GM19099 (cell line): ENCODE data around the gene DIS3L2.

Source experiments
- POLR2A ChIP-seq: IDR thresholded peaks from 3 replicates; pipeline ENCODE4 v1.6.1; 2011; ENCODE audit warnings: low read depth; ENCODE audit not compliant: insufficient read length; ENCODE audit errors: extremely low read depth

DIS3L2 gene

DNA sequence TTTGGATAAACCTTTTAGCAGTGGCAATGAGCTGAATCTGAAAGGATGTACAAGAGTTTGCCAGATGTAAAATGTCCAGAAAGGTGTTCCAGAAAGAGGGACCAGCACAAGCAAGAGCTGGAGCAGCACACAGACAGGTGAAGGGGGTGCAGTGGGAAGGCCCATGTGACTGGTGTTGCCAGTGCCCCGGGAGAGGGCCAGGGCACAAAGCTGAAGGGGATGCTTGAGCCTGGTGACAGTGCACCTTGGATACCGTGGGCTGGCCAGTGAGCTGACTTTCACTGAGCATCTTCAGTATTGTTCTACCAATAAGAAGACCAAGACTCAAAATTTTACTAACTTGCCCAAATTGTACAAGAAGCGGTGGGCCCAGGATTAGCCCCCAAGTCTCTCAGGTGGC, 284.7 kb downstream of the DIS3L2 start:
- no peak for TF ChIP-seq POLR2A

DNA sequence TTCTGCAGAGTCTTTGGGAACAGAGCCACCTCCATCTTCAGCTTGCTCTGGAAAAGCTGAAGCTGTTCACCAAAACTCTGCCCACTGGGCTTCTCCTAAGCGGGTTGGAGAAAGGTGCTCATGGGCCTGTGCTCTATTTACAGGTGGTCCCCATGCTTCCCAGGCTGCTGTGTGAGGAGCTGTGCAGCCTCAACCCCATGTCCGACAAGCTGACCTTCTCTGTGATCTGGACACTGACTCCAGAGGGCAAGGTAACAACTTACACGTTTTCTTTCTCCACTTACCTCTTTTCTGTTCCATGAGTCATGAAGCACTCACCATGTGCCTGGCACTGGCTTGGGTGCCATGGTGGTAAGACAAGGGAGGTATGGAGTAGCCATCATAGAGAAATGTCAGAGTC, 287.6 kb downstream of the DIS3L2 start:
- TF ChIP-seq POLR2A, result no peak

DNA sequence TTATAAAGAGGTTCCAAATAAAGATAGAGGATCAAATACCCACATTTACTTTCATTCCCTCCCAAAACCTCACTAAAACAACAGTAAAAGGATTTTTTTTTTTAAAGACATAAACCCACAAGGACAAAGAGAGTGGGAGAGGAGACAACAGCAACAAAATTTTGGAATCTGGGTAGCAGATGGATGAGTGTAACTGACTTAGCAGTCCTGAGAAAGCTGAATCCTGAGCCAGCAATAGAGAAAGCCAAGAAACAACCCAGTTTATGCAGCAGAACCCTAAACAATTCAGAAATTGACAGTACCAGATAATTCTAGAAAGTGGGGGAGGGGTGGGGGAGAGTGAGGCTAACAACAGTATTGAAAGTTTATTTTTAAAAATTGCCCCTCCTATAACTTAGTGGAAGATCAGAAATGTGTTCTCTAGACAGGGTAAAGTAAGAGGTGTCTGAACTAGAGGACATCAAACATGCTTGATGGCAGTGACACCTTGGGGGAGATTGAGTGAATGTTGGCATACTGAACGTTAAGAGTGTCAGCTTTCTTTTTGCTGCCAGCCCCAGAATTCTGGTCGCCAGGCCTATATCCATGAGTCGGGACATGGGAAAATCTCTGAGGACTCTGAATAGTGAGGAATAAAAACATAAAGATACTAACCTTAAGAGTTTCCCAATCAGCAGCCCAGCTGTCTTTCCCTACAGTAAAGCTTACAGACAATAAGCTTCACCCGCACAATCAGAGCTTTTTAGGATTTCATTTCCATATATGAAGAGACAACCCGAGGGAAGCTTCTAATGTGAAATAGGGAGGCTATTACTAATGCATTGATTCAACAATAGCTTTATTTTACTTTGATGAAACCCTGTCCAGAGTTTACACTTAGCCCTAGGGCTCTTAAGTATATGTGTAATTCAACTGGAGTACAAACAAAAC, 289.0 kb downstream of the DIS3L2 start:
- TF ChIP-seq POLR2A, result no peak

DNA sequence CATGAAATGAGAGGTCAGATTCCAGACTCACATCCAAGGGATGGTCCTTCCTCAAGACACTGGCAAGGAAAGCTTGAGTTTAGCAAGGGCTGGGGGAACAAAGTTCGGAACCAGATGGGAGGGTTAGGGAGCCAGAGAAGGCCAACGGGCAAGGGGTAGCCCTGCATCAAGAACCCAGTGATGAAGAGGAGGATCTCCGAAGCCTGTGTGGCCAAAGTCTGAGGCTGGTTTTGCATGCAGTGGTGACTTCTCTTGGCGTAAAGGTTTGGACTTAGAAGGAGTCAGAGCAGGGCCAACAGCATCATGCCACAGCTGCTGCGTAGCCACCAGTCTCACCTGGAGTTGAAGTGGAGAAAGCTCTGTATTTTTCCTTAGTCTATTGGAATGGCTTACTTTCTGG, 293.5 kb downstream of the DIS3L2 start:
- TF ChIP-seq POLR2A, result no peak

DNA sequence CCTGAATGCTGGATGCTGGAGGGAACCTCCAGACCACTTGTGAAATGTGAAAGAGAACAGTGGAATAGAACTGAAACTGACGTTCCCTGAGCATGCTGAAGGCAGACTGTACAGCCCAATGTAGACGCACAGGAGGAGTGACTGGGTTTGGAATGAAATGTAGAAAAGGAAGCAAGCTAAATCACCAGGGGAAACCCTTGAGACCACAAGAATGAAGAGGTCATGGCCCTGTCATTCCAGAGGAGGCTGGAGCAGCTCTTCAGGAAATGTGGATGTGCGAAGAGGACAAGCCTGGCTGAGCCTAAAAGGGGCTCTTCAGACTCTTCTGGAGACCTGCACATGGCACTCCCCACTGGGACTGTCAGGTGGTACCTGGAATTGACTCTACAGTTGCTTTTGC, 298.6 kb downstream of the DIS3L2 start:
- no peak for TF ChIP-seq POLR2A

DNA sequence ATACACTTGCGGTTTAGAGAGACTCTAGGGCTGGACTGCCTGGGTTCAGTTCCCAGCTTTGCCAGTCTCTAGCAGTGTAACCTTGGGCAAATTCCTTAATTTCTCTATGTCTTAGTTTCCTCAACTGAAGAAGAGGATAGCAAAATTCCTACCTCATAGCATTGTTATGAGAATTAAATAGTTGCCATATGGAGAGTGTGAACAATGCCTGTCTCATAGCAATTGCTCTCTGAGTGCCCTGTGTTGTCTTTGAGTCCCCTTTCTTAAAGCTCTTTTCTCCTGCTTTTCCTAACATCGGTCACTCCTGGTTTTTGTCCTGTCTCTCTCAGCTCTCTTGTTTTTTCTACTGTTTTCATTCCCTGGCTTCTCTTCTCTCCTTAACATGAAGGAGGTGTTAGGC, 300.3 kb downstream of the DIS3L2 start:
- no peak for TF ChIP-seq POLR2A

DNA sequence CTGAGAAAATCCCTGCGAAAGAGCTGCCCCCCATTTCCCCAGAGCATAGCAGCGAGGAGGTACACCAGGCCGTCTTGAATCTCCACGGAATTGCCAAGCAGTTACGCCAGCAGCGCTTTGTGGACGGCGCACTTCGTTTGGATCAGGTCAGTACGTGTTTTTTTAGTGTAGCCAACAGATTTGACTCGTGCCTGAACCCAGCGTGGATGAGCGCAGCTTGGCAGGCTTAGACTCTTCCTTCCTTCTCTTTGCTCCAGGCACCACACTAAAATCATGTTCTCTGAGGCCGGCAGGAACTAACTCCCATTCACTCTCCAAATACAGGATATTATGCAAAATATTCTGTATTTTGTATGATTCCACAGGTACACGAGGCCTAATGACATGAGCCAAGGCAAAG, 301.8 kb downstream of the DIS3L2 start:
- TF ChIP-seq POLR2A, result no peak

DNA sequence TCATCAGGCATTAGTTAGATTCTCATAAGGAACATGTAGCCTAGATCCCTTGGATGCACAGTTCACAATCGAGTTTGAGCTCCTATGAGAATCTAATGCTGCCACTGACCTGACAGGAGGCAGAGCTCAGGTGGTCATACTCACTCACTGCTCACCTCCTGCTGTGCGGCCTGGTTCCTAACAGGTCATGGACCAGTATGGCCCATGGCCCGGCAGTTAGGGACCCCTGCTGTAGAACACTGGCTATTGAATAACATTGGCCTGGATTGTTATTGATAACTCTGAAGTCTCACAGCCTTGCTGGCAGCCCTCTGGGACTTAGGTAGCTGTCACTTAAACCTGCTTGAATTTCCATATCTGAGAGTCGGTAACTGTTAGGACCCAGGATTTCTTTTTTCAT, 302.6 kb downstream of the DIS3L2 start:
- TF ChIP-seq POLR2A, result no peak

DNA sequence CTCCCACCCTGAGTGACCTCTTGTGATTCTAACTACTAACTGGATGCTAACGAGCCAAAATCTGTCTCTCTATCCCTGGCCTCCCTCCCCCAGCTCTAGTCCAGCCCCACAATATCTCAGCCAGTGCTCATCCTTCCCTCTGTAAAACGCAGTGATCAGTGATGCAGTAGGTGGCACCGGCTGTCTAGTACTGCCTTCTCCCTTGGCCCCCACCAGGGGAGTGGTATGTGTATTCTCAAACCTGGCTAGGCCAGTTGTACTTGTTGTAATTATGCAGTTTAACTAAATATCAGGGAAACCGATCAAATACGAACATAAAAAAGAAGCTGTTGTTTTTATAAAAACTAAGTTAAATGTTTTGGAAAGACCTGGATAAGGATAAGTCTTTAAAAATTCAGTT, 303.8 kb downstream of the DIS3L2 start:
- no peak for TF ChIP-seq POLR2A

DNA sequence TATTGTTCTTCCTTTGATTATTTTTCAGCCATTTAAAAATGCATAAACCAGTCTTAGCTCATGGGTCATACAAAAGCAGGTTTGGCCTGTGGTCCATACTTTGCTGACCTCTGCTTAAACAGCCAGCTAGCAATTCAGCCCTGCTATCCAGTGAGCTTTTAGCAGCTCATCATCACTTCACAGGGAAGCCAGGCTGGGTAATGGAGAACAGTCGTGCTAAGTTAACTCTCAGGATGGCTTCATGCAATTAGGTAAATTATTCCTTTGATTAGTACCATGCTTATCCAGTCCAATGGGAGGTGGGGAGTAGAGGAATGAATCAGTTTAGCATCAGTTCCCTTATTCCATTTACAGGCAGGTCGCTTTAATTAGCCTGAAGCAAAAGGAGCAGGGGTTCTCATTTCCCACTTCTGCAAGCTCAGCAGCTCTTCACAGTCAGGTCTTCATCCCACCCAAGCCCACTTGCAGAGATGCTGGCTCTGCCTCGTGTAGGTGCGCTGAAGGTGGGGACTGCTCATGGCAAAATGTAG, 307.2 kb downstream of the DIS3L2 start:
- no peak for TF ChIP-seq POLR2A

DNA sequence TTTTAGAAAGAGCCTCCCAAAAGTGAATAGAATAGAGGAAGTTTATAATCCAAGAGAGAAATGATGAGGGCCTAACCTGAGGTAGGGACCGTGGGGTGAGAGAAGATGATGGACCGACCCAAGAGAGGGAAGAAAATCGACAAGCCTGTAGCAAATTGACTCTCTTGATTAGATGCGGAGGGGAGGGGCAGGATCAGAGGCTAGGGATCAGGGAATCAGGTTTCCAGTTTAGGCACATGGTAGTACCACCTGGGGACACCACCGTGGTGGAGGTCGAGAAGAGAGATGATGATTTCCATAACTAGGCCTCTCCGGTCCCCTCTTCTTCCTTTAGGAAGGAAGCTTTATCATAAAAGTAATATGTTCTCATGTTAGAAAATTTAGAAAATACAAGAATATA, 308.4 kb downstream of the DIS3L2 start:
- TF ChIP-seq POLR2A, result no peak

DNA sequence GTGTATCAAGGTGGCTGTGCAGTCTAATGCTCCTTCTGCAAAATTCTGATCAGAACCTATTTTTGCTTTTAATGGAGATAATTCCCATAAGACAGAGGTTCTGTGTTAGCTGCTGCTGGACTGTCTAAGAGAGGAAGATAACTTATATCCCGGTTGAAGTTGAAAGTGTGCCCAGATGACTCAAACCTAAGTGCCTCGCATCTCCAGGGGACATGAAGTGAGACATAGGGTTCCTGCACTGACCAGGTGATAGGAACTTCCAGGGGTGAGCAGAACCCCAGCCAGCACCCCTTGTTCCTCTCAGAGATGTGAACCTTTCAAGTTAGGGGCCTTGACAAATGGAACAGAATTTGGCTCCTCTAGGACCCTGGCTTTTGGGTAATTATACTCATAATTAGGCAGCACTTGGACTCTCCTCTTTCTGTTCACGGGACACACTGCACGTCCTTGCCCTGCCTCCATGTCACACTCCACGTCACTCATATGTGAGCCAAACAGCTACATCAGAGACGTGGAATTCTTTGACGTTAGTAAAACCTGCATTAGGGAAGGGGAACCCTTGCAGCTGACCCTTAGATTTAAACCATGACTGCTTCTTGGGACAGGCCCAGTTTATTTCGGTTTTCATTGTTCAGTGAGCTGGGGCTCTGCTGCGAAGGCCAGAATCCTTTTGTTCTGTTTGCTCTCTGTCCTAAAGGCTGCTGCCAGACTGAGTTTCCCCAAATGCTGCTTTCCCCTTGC, 312.6 kb downstream of the DIS3L2 start:
- no peak for TF ChIP-seq POLR2A

DNA sequence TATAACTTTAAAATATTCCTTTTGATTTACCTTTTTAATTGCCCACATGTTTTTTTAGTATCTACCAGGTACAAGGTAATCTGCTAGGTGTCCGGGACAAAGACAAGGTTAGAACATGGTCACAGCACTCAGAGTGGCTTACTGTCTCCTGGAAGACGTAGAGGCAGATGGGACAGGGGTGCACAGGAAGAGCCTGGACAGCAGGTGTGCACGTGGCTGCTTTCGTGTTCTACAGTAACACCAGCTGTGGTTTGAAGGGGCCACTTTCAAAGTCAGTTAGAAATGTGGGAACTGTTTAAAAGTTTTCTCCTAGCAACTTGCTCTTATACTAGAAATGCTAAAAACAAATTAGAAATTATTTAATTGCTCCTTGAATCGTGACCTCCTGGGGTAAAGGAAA, 314.2 kb downstream of the DIS3L2 start:
- no peak for TF ChIP-seq POLR2A

DNA sequence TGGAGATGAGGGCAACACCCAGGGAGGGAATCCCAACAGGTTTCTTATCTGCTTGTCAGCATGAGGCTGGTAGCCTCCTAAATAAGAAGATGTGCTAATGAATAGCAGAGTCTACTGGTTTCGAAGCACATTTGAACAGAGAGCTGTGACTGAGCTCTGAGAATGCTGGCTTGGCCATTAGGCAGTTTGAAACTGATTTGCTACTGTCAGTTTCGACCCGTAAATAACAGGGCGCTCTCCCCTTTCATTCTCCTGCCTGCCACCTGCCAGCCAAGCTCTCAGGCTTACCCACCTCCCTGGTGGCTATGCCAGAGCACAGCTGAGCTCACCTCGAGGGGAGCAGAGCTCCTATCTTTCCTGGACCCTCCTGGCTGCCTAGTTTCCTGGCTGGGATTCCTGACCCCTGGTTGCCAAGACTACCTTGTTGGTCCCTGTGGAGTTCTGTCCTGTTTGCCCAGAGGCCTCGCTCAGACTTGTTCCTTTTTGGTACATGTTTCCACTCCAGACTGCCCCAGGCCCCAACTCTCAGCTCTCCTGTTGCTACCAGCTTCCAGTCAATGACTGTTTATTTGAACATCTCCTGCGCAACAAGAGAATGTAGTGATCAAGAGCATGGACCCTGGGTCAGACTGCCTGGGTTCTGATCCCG, 314.7 kb downstream of the DIS3L2 start:
- TF ChIP-seq POLR2A, result no peak

DNA sequence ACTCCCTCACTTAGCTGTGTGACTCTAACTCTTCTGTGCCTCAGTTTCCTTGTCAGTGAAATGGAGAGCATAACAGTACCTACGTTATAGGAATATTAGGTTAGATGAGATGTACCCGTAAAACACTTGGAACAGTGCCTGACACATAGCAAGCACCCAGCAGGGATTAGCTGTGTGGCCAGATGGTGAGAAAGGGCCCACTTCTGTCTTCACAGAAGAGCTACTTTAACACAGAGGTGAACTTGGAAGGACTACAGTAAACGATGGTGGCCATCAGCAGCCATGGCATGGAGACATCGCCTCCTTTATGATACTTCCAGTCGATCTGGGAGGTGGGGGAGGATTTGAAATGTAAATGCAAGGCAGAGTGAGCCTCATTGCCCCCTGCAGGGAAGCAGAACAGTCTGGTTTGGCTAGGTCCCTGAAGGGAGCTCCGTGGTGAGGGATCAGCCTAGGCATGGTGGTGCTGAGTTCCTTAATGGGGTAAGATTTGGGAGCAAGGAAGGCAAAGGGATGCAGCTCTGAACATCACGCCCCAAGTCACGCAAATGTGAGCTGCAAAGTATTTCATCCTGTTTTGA, 315.3 kb downstream of the DIS3L2 start:
- no peak for TF ChIP-seq POLR2A
